HG03575 (cell line): ENCODE measurements around the gene OR9Q1.
"Not testable (repeated sequence)": the region's sequence is repeated elsewhere in the genome, so short reads cannot be mapped to it uniquely, and the experiment has no call there.

Source experiments
- ATAC-seq: cut with Tn5 transposase; IDR thresholded peaks from one replicate; pipeline ENCODE4 v1.9.1; 2021; ENCODE audit not compliant: unreplicated experiment, insufficient number of reproducible peaks, low FRiP score; ENCODE audit errors: extremely low read depth

The OR9Q1 gene

GRCh38 chr11:58023435-58023931 is at the start of gene OR9Q1:
OR9Q1 (plus strand) TSS chr11:58023881; CDS start chr11:58179445, 155,564 bp downstream.
- no peak for ATAC-seq

- no peak for ATAC-seq
Observed at GRCh38 chr11:57974132-57974531, 49.5 kb upstream of the OR9Q1 start.

- no peak for ATAC-seq
Observed at GRCh38 chr11:57974848-57975601, 48.7 kb upstream of the OR9Q1 start.

- ATAC-seq: no peak
Observed at GRCh38 chr11:57977709-57978108, 46.0 kb upstream of the OR9Q1 start.

GRCh38 chr11:57978686-57979531 is 44.8 kb upstream of the OR9Q1 start:
- ATAC-seq: no peak

GRCh38 chr11:57979532-57980079 is 44.1 kb upstream of the OR9Q1 start:
- no peak for ATAC-seq

GRCh38 chr11:57980201-57980600 is 43.5 kb upstream of the OR9Q1 start:
- ATAC-seq: no peak

GRCh38 chr11:57981536-57981935 is 42.1 kb upstream of the OR9Q1 start:
- ATAC-seq: no peak

- no peak for ATAC-seq
Observed at GRCh38 chr11:57982776-57983175, 40.9 kb upstream of the OR9Q1 start.

GRCh38 chr11:57983191-57983590 is 40.5 kb upstream of the OR9Q1 start:
- ATAC-seq: no peak

GRCh38 chr11:57999523-57999922 is 24.2 kb upstream of the OR9Q1 start:
- not testable (repeated sequence) for ATAC-seq

GRCh38 chr11:58000021-58000420 is 23.7 kb upstream of the OR9Q1 start:
- not testable (repeated sequence) for ATAC-seq

GRCh38 chr11:58000699-58001098 is 23.0 kb upstream of the OR9Q1 start:
- ATAC-seq: no peak

GRCh38 chr11:58003036-58003435 is 20.6 kb upstream of the OR9Q1 start:
- no peak for ATAC-seq

- no peak for ATAC-seq
Observed at GRCh38 chr11:58003591-58003990, 20.1 kb upstream of the OR9Q1 start.

GRCh38 chr11:58004664-58005063 is 19.0 kb upstream of the OR9Q1 start:
- ATAC-seq: no peak

- ATAC-seq: no peak
Observed at GRCh38 chr11:58006940-58007339, 16.7 kb upstream of the OR9Q1 start.

- ATAC-seq: no peak
Observed at GRCh38 chr11:58011771-58012170, 11.9 kb upstream of the OR9Q1 start.

- ATAC-seq: no peak
Observed at GRCh38 chr11:58024601-58025091, 965 bp downstream of the OR9Q1 start.

- no peak for ATAC-seq
Observed at GRCh38 chr11:58027341-58027740, 3.7 kb downstream of the OR9Q1 start.
